Neuronal stem cell (in vitro differentiated cells): ENCODE data around the gene TKTL1.

ENCODE experiments used
- DNase-seq: peaks from one replicate; pipeline ENCODE4 v3.0.0-alpha.2; 2013; ENCODE audit warnings: low spot score
- H2AFZ ChIP-seq: one replicate; pipeline ENCODE4 v1.6.1; 2013; ENCODE audit warnings: mild to moderate bottlenecking, low read length, inconsistent platforms
- H2AK5ac ChIP-seq: 2 replicates; pipeline ENCODE4 v1.6.1; 2013; ENCODE audit warnings: low read depth, mild to moderate bottlenecking, inconsistent platforms, low read length, moderate library complexity, mixed read lengths
- H2BK120ac ChIP-seq: 2 replicates; pipeline ENCODE4 v1.6.1; 2013; ENCODE audit warnings: low read depth, mild to moderate bottlenecking, inconsistent platforms, low read length, moderate library complexity, mixed read lengths
- H2BK12ac ChIP-seq: one replicate; pipeline ENCODE4 v1.6.1; 2013; ENCODE audit warnings: low read length, inconsistent platforms
- H2BK15ac ChIP-seq: 2 replicates; pipeline ENCODE4 v1.6.1; 2013; ENCODE audit warnings: mild to moderate bottlenecking, low read length, inconsistent platforms, mixed read lengths
- H2BK5ac ChIP-seq: one replicate; pipeline ENCODE4 v1.6.1; 2013; ENCODE audit warnings: inconsistent platforms, mild to moderate bottlenecking, low read length, moderate library complexity
- H3K14ac ChIP-seq: one replicate; pipeline ENCODE4 v1.6.1; 2013; ENCODE audit warnings: low read length, inconsistent platforms
- H3K18ac ChIP-seq: 2 replicates; pipeline ENCODE4 v1.6.1; 2013; ENCODE audit warnings: low read length, inconsistent platforms
- H3K23ac ChIP-seq: 2 replicates; pipeline ENCODE4 v1.6.1; 2013; ENCODE audit warnings: low read depth, mild to moderate bottlenecking, mixed read lengths, low read length, inconsistent platforms; ENCODE audit not compliant: poor library complexity
- H3K27ac ChIP-seq: replicated peaks from 3 replicates; pipeline ENCODE4 v1.5.1; 2013; ENCODE audit warnings: low read length, inconsistent platforms
- H3K27me3 ChIP-seq, 3 experiments: 2 replicates each; pipeline ENCODE4 v1.6.1; 2013; ENCODE audit warnings: low read length in 3 of 3, mild to moderate bottlenecking in 2 of 3, inconsistent platforms in 1 of 3, low read depth in 1 of 3, mixed read lengths in 1 of 3, moderate library complexity in 1 of 3; ENCODE audit not compliant: control insufficient read depth in 3 of 3, insufficient read depth in 3 of 3
- H3K36me3 ChIP-seq, 2 donors: replicated peaks in 1 of 2; 2 replicates each; pipeline ENCODE4 v1.6.1; 2013; ENCODE audit warnings: low read length in 2 of 2; ENCODE audit not compliant: control insufficient read depth in 2 of 2, insufficient read depth in 2 of 2
- H3K4ac ChIP-seq: 2 replicates; pipeline ENCODE4 v1.6.1; 2013; ENCODE audit warnings: inconsistent platforms, mild to moderate bottlenecking, low read length, moderate library complexity
- H3K4me1 ChIP-seq, 2 donors: 1 replicate in 1 of 2; 2 replicates in 1 of 2; pipeline ENCODE4 v1.6.1; 2013; ENCODE audit warnings: low read length in 2 of 2, low read depth in 1 of 2; ENCODE audit not compliant: control insufficient read depth in 2 of 2, insufficient read depth in 1 of 2
- H3K4me2 ChIP-seq: one replicate; pipeline ENCODE4 v1.6.1; 2013; ENCODE audit warnings: mild to moderate bottlenecking, low read length, inconsistent platforms; ENCODE audit not compliant: insufficient read depth, poor library complexity, severe bottlenecking
- H3K4me3 ChIP-seq, 2 donors: 2 replicates each; pipeline ENCODE4 v1.5.1; 2013; ENCODE audit warnings: low read length in 2 of 2, mild to moderate bottlenecking in 2 of 2, inconsistent platforms in 1 of 2, moderate library complexity in 1 of 2
- H3K79me1 ChIP-seq: one replicate; pipeline ENCODE4 v1.6.1; 2013; ENCODE audit warnings: low read depth, mild to moderate bottlenecking, inconsistent platforms, low read length, moderate library complexity
- H3K9ac ChIP-seq: one replicate; pipeline ENCODE4 v1.6.1; 2013; ENCODE audit warnings: mild to moderate bottlenecking, low read depth, low read length, inconsistent platforms; ENCODE audit not compliant: poor library complexity
- H3K9me3 ChIP-seq, 2 donors: replicated peaks in 1 of 2; 2 replicates each; pipeline versions ENCODE3 to v1.6.1; 2013; ENCODE audit warnings: low read length in 2 of 2, mild to moderate bottlenecking in 2 of 2, inconsistent platforms in 1 of 2, low read depth in 1 of 2, mixed read lengths in 1 of 2, moderate library complexity in 1 of 2; ENCODE audit not compliant: control insufficient read depth in 2 of 2, insufficient read depth in 1 of 2
- H4K8ac ChIP-seq: one replicate; pipeline ENCODE4 v1.6.1; 2013; ENCODE audit warnings: low read depth, mild to moderate bottlenecking, inconsistent platforms, low read length, moderate library complexity
- H4K91ac ChIP-seq: one replicate; pipeline ENCODE4 v1.6.1; 2013; ENCODE audit warnings: low read length, low read depth, mild to moderate bottlenecking, inconsistent platforms; ENCODE audit not compliant: poor library complexity
- WGBS, 2 donors: extraction: QIAGEN DNeasy Blood & Tissue Kit; methylation state at CpG; one replicate each; pipeline ENCODE4 v1.1.7; 2013; ENCODE audit warnings: missing lambda C conversion rate in 2 of 2, mixed read lengths in 1 of 2; ENCODE audit not compliant: insufficient read length in 2 of 2, insufficient replicate concordance in 1 of 2; ENCODE audit errors: extremely low coverage in 2 of 2; 5-methylcytosine and 5-hydroxymethylcytosine counted together

TKTL1 gene

DNA sequence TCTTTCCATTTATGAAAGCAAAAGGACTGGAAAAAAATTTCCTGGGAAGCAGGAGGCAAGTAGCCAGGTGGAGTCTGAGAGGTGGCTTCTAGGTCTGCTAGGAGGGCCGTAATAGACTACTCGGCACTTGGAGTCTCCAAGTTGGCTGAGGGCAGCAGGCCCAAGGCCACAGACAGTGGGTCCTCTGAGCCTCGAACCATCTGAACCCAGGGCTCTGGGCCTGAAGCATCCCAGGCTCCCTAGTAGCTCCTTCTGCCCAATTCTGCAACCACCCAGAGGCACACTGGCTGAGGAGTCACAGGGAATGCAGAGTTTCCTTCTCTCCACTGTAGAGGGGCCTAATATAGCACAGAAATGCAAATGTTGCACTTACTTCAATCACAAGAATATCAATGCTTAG lies 19.8 kb downstream of the TKTL1 start:
- no peak overlapping the region for H3K4me2 ChIP-seq
- WGBS, 2 donors: no CpG with 5 or more reads among the region's 3 CpGs
- peaks cover 0 to 57% (median 0%) of the 10 kb centered on the region in 3 experiments for H3K27me3 ChIP-seq

DNA sequence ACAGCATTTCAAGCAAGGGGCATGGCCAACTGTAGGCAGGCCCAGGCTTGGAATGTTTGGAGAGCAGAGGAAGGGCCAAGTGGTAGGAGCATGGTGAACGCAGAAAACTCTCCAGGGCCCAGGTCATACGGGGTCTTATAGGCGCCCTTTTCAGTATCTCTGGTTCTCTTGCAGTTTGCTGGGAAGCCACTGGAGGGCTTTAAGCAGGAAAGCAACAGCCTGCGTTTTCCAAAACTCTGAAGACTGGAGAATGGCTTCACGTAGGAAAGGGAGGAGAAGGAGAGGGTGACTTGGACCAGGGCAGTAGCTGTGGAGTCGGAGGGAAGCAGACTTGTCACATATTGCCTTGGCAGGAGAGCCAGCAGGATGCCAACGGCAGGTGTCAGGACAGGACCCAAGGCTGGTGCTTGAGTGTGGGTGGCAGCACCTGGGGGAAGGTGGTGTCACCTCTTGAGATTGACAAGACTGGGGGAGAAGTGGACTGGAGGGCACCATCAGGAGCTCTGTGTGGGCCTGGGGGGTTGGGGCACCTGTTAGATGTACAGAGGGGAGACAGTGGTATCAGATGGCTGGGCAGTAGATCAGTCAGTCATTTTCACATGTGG lies 21.9 kb downstream of the TKTL1 start:
- no peak overlapping the region for H3K18ac ChIP-seq

More for the DNA sequence above, 19.8 kb downstream of the TKTL1 start:
- no peak overlapping the region for H3K14ac ChIP-seq
- H3K36me3 ChIP-seq: no peaks in the 10 kb centered on the region
- no peak overlapping the region for H2BK15ac ChIP-seq
- H3K18ac ChIP-seq: no peak overlapping the region
- H3K4me1 ChIP-seq: peaks cover 0 to 5% of the 10 kb centered on the region in 2 donors
- no peak overlapping the region for H2AFZ ChIP-seq
- H3K4ac ChIP-seq: no peak overlapping the region
- H3K79me1 ChIP-seq: no peaks in the 10 kb centered on the region
- H2BK120ac ChIP-seq: no peak overlapping the region
- no peak overlapping the region for H2BK5ac ChIP-seq
- no peak overlapping the region for H3K9ac ChIP-seq
- no peak overlapping the region for H3K27ac ChIP-seq
- no peak overlapping the region for H2AK5ac ChIP-seq
- no peak overlapping the region for H4K8ac ChIP-seq
- no peak overlapping the region for H3K4me3 ChIP-seq
- H3K9me3 ChIP-seq: no peaks in the 10 kb centered on the region
- no peak overlapping the region for H4K91ac ChIP-seq
- no peak overlapping the region for H3K23ac ChIP-seq
- DNase-seq: no peak
- H2BK12ac ChIP-seq: no peak overlapping the region

DNA sequence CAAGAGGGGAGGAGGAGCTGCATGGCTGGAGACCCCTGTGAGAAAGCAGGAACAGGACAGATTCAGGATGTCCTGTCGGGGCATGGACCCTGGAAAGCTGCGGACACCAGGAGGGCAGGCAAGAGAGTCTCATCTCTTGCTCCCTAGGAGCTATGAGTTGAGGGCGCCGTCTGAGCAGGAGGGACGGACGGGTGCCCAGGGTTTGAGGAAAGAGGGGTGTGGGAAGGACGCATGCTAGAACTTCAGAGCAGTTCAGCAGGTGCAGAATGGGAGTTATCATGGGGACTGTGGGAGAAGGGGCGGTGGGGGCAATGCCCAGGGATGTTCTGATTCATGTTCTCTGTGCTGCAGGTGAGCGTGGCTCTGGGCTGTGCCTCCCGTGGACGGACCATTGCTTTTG lies 24.8 kb downstream of the TKTL1 start:
- H3K4ac ChIP-seq: no peak overlapping the region
- WGBS, 2 donors: no CpG with 5 or more reads among the region's 11 CpGs
- no peak overlapping the region for H2BK15ac ChIP-seq

More for the DNA sequence above, 21.9 kb downstream of the TKTL1 start:
- no peak for DNase-seq
- no peak overlapping the region for H2BK120ac ChIP-seq
- H3K4me3 ChIP-seq: no peak overlapping the region
- no peak overlapping the region for H2BK12ac ChIP-seq
- H2AFZ ChIP-seq: no peak overlapping the region
- no peak overlapping the region for H2BK15ac ChIP-seq
- no peak overlapping the region for H3K23ac ChIP-seq
- H4K91ac ChIP-seq: no peak overlapping the region
- no peak overlapping the region for H2BK5ac ChIP-seq
- no peak overlapping the region for H3K4ac ChIP-seq
- no peak overlapping the region for H3K9ac ChIP-seq
- no peak overlapping the region for H3K27ac ChIP-seq
- H4K8ac ChIP-seq: no peak overlapping the region
- H3K36me3 ChIP-seq: no peaks in the 10 kb centered on the region
- no peak overlapping the region for H2AK5ac ChIP-seq
- no peak overlapping the region for H3K14ac ChIP-seq
- peaks cover 0 to 5% of the 10 kb centered on the region in 2 donors for H3K4me1 ChIP-seq
- no CpG with 5 or more reads among the region's 7 CpGs for whole genome bisulfite sequencing, 2 donors
- H3K4me2 ChIP-seq: no peak overlapping the region
- H3K27me3 ChIP-seq: peaks cover 0 to 49% (median 0%) of the 10 kb centered on the region in 3 experiments
- no peaks in the 10 kb centered on the region for H3K79me1 ChIP-seq
- no peaks in the 10 kb centered on the region for H3K9me3 ChIP-seq

DNA sequence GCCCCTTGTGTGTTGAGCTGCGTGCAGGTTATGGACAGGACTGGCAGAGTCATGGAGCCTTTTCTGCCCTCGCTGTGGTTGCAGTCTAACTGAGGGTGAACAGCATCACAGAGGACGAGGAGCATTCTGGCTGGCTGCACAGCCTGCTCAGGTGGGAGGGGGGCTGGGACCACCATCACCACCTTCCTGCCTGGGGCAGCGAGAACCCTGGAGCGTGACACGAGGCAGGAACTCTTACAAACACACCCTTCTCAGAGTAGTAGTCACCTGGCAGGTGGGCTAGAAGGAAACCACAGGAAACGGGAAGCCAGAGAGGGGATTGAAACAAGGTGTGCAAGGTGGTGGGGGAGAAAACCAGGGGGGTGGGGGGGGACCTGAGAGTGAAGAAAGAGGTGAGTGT lies 25.6 kb downstream of the TKTL1 start:
- peaks cover 0 to 52% (median 0%) of the 10 kb centered on the region in 3 experiments for H3K27me3 ChIP-seq
- no CpG with 5 or more reads among the region's 7 CpGs for WGBS, 2 donors

More for the DNA sequence above, 24.8 kb downstream of the TKTL1 start:
- Histone ChIP-seq H3K4me2 (no peak overlapping the region), H3K4me3 (no peak overlapping the region), H3K79me1 (no peaks in the 10 kb centered on the region), H3K36me3 (no peaks in the 10 kb centered on the region), H2BK12ac (no peak overlapping the region), H3K9me3 (no peaks in the 10 kb centered on the region), H2AFZ (no peak overlapping the region), H3K4me1 (no peaks in the 10 kb centered on the region), H3K9ac (no peak overlapping the region), H2BK5ac (no peak overlapping the region), H3K27ac (no peak overlapping the region), H2BK120ac (no peak overlapping the region), H3K14ac (no peak overlapping the region), H2AK5ac (no peak overlapping the region), H3K18ac (no peak overlapping the region), H3K23ac (no peak overlapping the region), H4K8ac (no peak overlapping the region), H3K27me3 (peaks cover 0 to 54% (median 0%) of the 10 kb centered on the region in 3 experiments), H4K91ac (no peak overlapping the region)
- no peak for DNase-seq

More for the DNA sequence above, 25.6 kb downstream of the TKTL1 start:
- no peak overlapping the region for H3K4me2 ChIP-seq
- no peak overlapping the region for H2BK5ac ChIP-seq
- no peak overlapping the region for H2BK12ac ChIP-seq
- H2BK120ac ChIP-seq: no peak overlapping the region
- H3K14ac ChIP-seq: peak overlapping the region; percentile 21
- H3K9me3 ChIP-seq: no peaks in the 10 kb centered on the region
- H3K18ac ChIP-seq: no peak overlapping the region
- no peak for DNase-seq
- H2BK15ac ChIP-seq: no peak overlapping the region
- no peak overlapping the region for H3K23ac ChIP-seq
- H3K27ac ChIP-seq: no peak overlapping the region
- H4K8ac ChIP-seq: no peak overlapping the region
- no peaks in the 10 kb centered on the region for H3K36me3 ChIP-seq
- no peak overlapping the region for H4K91ac ChIP-seq
- no peak overlapping the region for H3K4me3 ChIP-seq
- no peaks in the 10 kb centered on the region for H3K79me1 ChIP-seq
- no peak overlapping the region for H2AFZ ChIP-seq
- no peaks in the 10 kb centered on the region for H3K4me1 ChIP-seq
- no peak overlapping the region for H3K4ac ChIP-seq
- no peak overlapping the region for H3K9ac ChIP-seq
- no peak overlapping the region for H2AK5ac ChIP-seq
